GM21576 (cell line): Measurements from ENCODE around the gene CASZ1.

Experiments
- ATAC-seq: cut with Tn5 transposase; IDR thresholded peaks from one replicate; pipeline ENCODE4 v1.9.1; 2021; ENCODE audit warnings: mild to moderate bottlenecking, moderate library complexity; ENCODE audit not compliant: unreplicated experiment

CASZ1 gene

GRCh38 chr1:10629816-10630571 lies 166.5 kb downstream of the CASZ1 start:
- no peak for ATAC-seq

GRCh38 chr1:10629091-10629815 lies 167.2 kb downstream of the CASZ1 start:
- no peak for ATAC-seq

- no peak for ATAC-seq
These were observed 167.8 kb downstream of the CASZ1 start for GRCh38 chr1:10628685-10629084.

GRCh38 chr1:10626791-10627410 lies 169.5 kb downstream of the CASZ1 start:
- no peak for ATAC-seq

GRCh38 chr1:10626131-10626731 lies 170.2 kb downstream of the CASZ1 start:
- ATAC-seq: no peak

- ATAC-seq: no peak
These were observed 170.9 kb downstream of the CASZ1 start for GRCh38 chr1:10625554-10625953.

GRCh38 chr1:10625076-10625475 lies 171.4 kb downstream of the CASZ1 start:
- no peak for ATAC-seq

- no peak for ATAC-seq
These were observed 172.0 kb downstream of the CASZ1 start for GRCh38 chr1:10624256-10625050.

- ATAC-seq: no peak
These were observed 172.7 kb downstream of the CASZ1 start for GRCh38 chr1:10623686-10624145.

GRCh38 chr1:10622910-10623685 lies 173.3 kb downstream of the CASZ1 start:
- ATAC-seq: no peak

GRCh38 chr1:10621906-10622305 lies 174.5 kb downstream of the CASZ1 start:
- no peak for ATAC-seq

- no peak for ATAC-seq
These were observed 175.7 kb downstream of the CASZ1 start for GRCh38 chr1:10620776-10621175.

GRCh38 chr1:10617931-10618885 lies 178.2 kb downstream of the CASZ1 start:
- ATAC-seq: no peak

- ATAC-seq: no peak
These were observed 179.1 kb downstream of the CASZ1 start for GRCh38 chr1:10617318-10617717.

GRCh38 chr1:10616696-10617095 lies 179.8 kb downstream of the CASZ1 start:
- no peak for ATAC-seq

- no peak for ATAC-seq
These were observed 180.3 kb downstream of the CASZ1 start for GRCh38 chr1:10615932-10616671.

- ATAC-seq: no peak
These were observed 181.1 kb downstream of the CASZ1 start for GRCh38 chr1:10615332-10615731.
